GM23338 (cell line): Measurements from ENCODE around the gene CHMP4B. TPM values are rescaled to one million over a fixed set of nuclear protein-coding genes. Genes with fewer than 3 reads are reported as not detected.

ENCODE experiments used
- ATAC-seq: fragments of 200-7000 bp; cut with Tn5 transposase; 3 replicates; pipeline ENCODE4 v1.9.1; 2020
- DNase-seq: peaks from one replicate; pipeline ENCODE4 v3.0.0-alpha.2; 2015; ENCODE audit warnings: low spot score
- H2AFZ ChIP-seq: fragments of 200-600 bp; sonication (generic); 2 replicates; pipeline ENCODE4 v1.8.0; 2016; ENCODE audit warnings: antibody characterized with exemption, mild to moderate bottlenecking, moderate library complexity
- H3F3A ChIP-seq: fragments of 200-600 bp; sonication (generic); replicated peaks from 2 replicates; pipeline ENCODE4 v1.8.0; 2017; ENCODE audit warnings: antibody characterized with exemption, mixed run types, low read depth
- H3K27ac ChIP-seq: fragments of 200-600 bp; sonication (generic); 2 replicates; pipeline ENCODE4 v1.6.1; 2016; ENCODE audit warnings: low read depth
- H3K27me3 ChIP-seq: fragments of 200-600 bp; sonication (generic); 2 replicates; pipeline ENCODE4 v1.8.0; 2016; ENCODE audit warnings: mild to moderate bottlenecking, mixed run types, moderate library complexity; ENCODE audit not compliant: insufficient read depth
- H3K36me3 ChIP-seq: fragments of 200-600 bp; sonication (generic); 2 replicates; pipeline ENCODE4 v1.8.0; 2016; ENCODE audit warnings: mild to moderate bottlenecking; ENCODE audit not compliant: insufficient read depth
- H3K4me1 ChIP-seq: fragments of 200-600 bp; sonication (generic); 2 replicates; pipeline ENCODE4 v1.8.0; 2016; ENCODE audit warnings: mild to moderate bottlenecking, moderate library complexity; ENCODE audit not compliant: insufficient read depth
- H3K4me2 ChIP-seq: fragments of 200-600 bp; sonication (generic); 2 replicates; pipeline ENCODE4 v1.7.1; 2017; ENCODE audit warnings: mixed run types
- H3K4me3 ChIP-seq: fragments of 200-600 bp; sonication (generic); 2 replicates; pipeline ENCODE4 v1.6.1; 2016; ENCODE audit warnings: mixed run types
- H3K79me2 ChIP-seq: fragments of 200-600 bp; sonication (generic); replicated peaks from 2 replicates; pipeline ENCODE4 v1.8.0; 2017; ENCODE audit warnings: mild to moderate bottlenecking; ENCODE audit not compliant: insufficient read depth
- H3K9me2 ChIP-seq: fragments of 200-600 bp; sonication (generic); 2 replicates; pipeline ENCODE4 v1.8.0; 2017; ENCODE audit not compliant: insufficient read depth
- H4K20me1 ChIP-seq: fragments of 200-600 bp; sonication (generic); replicated peaks from 2 replicates; pipeline ENCODE4 v1.8.0; 2017; ENCODE audit warnings: mild to moderate bottlenecking; ENCODE audit not compliant: insufficient read depth
- H3K27ac Mint-ChIP-seq: 2 replicates; pipeline ENCODE4 v1.8.0; 2020; ENCODE audit warnings: inconsistent platforms, mild to moderate bottlenecking, moderate library complexity, mixed read lengths
- H3K27me3 Mint-ChIP-seq: 3 replicates; pipeline ENCODE4 v1.8.0; 2022; ENCODE audit warnings: low read depth, mild to moderate bottlenecking, moderate library complexity, mixed read lengths, inconsistent platforms; ENCODE audit not compliant: insufficient read depth, poor library complexity
- H3K36me3 Mint-ChIP-seq: 3 replicates; pipeline ENCODE4 v1.8.0; 2021; ENCODE audit warnings: low read depth, mild to moderate bottlenecking, inconsistent platforms, moderate library complexity, mixed read lengths
- H3K4me1 Mint-ChIP-seq: 3 replicates; pipeline ENCODE4 v1.8.0; 2020; ENCODE audit warnings: mild to moderate bottlenecking, inconsistent platforms, mixed read lengths
- H3K4me3 Mint-ChIP-seq: 3 replicates; pipeline ENCODE4 v1.8.0; 2021; ENCODE audit warnings: moderate library complexity, mild to moderate bottlenecking, inconsistent platforms, mixed read lengths
- H3K9me3 Mint-ChIP-seq: 3 replicates; pipeline ENCODE4 v1.8.0; 2020; ENCODE audit warnings: moderate library complexity, mild to moderate bottlenecking, inconsistent platforms, mixed read lengths
- CREB1 ChIP-seq: fragments of 250-450 bp; sonication (Bioruptor Pico); IDR thresholded peaks from 2 replicates; pipeline ENCODE4 v1.5.0; 2020; ENCODE audit warnings: low read depth, mild to moderate bottlenecking, moderate library complexity
- ETS1 ChIP-seq: IDR thresholded peaks from 2 replicates; pipeline ENCODE4 v1.6.1; 2016; ENCODE audit warnings: antibody characterized with exemption
- EZH2phosphoT487 ChIP-seq: fragments of 200-600 bp; sonication (generic); IDR thresholded peaks from one replicate; pipeline ENCODE4 v1.8.1; 2018; ENCODE audit warnings: antibody characterized with exemption; ENCODE audit not compliant: unreplicated experiment
- JUNB ChIP-seq: IDR thresholded peaks from one replicate; pipeline ENCODE4 v1.6.1; 2016; ENCODE audit warnings: antibody characterized with exemption; ENCODE audit not compliant: unreplicated experiment
- POLR2AphosphoS5 ChIP-seq: IDR thresholded peaks from 2 replicates; pipeline ENCODE4 v1.6.1; 2016; ENCODE audit warnings: antibody characterized with exemption, low read depth
- STAT1 ChIP-seq: IDR thresholded peaks from one replicate; pipeline ENCODE4 v1.6.1; 2016; ENCODE audit warnings: antibody characterized with exemption; ENCODE audit not compliant: unreplicated experiment
- ZNF114 ChIP-seq: fragments of 250-450 bp; sonication (Bioruptor Pico); IDR thresholded peaks from 2 replicates; pipeline ENCODE4 v1.5.0; 2020; ENCODE audit warnings: mild to moderate bottlenecking, moderate library complexity
- ZNF331 ChIP-seq: fragments of 250-450 bp; sonication (Bioruptor Pico); IDR thresholded peaks from 2 replicates; pipeline ENCODE4 v1.5.0; 2020; ENCODE audit warnings: low read depth, mild to moderate bottlenecking, moderate library complexity
- polyA plus RNA-seq: library from polyadenylated mRNA; unstranded; fragments of >200 nt; fragmentation: Nextera tagmentation; extraction: Ambion mirVana; gene quantifications from 2 replicates; pipeline ENCODE4 v1.2.1, GENCODE V29; 2016
- total RNA-seq: library from RNA; depleted of rRNA; stranded (reverse); fragments of >200 nt; shearing (Covaris generic); gene quantifications from 2 replicates; pipeline ENCODE4 v1.2.3, GENCODE V29; 2014
- TF ChIP-seq, protein P1 (sequence below): IDR thresholded peaks from one replicate; pipeline ENCODE4 v1.6.1; 2018; ENCODE audit warnings: antibody characterized with exemption; ENCODE audit not compliant: unreplicated experiment
- TF ChIP-seq, protein P2 (sequence below), 2 experiments: fragments of 200-600 bp in 1 of 2; sonication (generic) in 1 of 2; conservative IDR thresholded peaks; 2 replicates each; pipeline versions ENCODE4 v1.5.1 to v1.6.1; 2016 to 2017; ENCODE audit warnings: antibody characterized with exemption in 2 of 2, low read depth in 2 of 2, mild to moderate bottlenecking in 2 of 2, moderate library complexity in 1 of 2

Gene CHMP4B
- total and polyA plus RNA-seq, 2 experiments from 2014 or later, result 14.5 to 49.3 TPM

DNA sequence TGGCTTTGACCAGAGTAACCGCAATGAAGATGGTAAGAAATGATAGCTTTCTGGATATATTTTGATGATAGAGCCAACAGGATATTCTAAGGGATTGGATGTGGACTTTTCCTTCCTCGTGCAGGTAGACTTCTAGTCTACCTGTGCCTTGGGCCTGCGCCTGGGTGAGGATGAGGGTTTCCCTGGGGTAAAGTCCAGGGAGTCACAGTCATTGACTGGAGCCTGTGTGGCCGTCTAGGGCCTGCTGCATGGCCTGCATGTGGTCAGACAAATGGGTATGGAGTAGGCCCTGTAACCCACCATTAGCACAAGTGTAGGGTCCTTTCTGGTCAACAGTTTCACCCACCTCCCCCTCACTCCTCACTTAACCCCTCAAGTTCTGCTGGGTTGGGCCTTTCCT lies 12.7 kb upstream of the CHMP4B start:
- Histone ChIP-seq H3K27me3 (no peaks in the 10 kb centered on the region), H3K9me2 (no peaks in the 10 kb centered on the region), H3K79me2 (no peaks in the 10 kb centered on the region), H3K36me3 (no peaks in the 10 kb centered on the region), H3K27ac (no peak overlapping the region), H3K4me1 (no peaks in the 10 kb centered on the region), H2AFZ (no peak overlapping the region), H3K4me2 (no peak overlapping the region), H3K4me3 (no peak overlapping the region), H4K20me1 (no peaks in the 10 kb centered on the region), H3F3A (no peaks in the 10 kb centered on the region)
- ATAC-seq (no peak), DNase-seq (no peak)
- H3K4me1 Mint-ChIP-seq, result peaks cover 10% of the 10 kb centered on the region
- TF ChIP-seq, protein P1, sequence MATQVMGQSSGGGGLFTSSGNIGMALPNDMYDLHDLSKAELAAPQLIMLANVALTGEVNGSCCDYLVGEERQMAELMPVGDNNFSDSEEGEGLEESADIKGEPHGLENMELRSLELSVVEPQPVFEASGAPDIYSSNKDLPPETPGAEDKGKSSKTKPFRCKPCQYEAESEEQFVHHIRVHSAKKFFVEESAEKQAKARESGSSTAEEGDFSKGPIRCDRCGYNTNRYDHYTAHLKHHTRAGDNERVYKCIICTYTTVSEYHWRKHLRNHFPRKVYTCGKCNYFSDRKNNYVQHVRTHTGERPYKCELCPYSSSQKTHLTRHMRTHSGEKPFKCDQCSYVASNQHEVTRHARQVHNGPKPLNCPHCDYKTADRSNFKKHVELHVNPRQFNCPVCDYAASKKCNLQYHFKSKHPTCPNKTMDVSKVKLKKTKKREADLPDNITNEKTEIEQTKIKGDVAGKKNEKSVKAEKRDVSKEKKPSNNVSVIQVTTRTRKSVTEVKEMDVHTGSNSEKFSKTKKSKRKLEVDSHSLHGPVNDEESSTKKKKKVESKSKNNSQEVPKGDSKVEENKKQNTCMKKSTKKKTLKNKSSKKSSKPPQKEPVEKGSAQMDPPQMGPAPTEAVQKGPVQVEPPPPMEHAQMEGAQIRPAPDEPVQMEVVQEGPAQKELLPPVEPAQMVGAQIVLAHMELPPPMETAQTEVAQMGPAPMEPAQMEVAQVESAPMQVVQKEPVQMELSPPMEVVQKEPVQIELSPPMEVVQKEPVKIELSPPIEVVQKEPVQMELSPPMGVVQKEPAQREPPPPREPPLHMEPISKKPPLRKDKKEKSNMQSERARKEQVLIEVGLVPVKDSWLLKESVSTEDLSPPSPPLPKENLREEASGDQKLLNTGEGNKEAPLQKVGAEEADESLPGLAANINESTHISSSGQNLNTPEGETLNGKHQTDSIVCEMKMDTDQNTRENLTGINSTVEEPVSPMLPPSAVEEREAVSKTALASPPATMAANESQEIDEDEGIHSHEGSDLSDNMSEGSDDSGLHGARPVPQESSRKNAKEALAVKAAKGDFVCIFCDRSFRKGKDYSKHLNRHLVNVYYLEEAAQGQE, result no peak
- TF ChIP-seq, protein P2, sequence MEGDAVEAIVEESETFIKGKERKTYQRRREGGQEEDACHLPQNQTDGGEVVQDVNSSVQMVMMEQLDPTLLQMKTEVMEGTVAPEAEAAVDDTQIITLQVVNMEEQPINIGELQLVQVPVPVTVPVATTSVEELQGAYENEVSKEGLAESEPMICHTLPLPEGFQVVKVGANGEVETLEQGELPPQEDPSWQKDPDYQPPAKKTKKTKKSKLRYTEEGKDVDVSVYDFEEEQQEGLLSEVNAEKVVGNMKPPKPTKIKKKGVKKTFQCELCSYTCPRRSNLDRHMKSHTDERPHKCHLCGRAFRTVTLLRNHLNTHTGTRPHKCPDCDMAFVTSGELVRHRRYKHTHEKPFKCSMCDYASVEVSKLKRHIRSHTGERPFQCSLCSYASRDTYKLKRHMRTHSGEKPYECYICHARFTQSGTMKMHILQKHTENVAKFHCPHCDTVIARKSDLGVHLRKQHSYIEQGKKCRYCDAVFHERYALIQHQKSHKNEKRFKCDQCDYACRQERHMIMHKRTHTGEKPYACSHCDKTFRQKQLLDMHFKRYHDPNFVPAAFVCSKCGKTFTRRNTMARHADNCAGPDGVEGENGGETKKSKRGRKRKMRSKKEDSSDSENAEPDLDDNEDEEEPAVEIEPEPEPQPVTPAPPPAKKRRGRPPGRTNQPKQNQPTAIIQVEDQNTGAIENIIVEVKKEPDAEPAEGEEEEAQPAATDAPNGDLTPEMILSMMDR (conservative IDR thresholded peaks at IDR 0.05; ENCODE audit: low read depth in 2 of 2), result no peak
- TF ChIP-seq CREB1 (CRISPR knock-in tag), result no peak
- TF ChIP-seq ZNF114 (CRISPR knock-in tag), result no peak
- H3K36me3 Mint-ChIP-seq, result no peaks in the 10 kb centered on the region
- no peaks in the 10 kb centered on the region; the same call in 1 of the 3 replicates for H3K9me3 Mint-ChIP-seq
- H3K4me3 Mint-ChIP-seq, result no peak overlapping the region
- H3K27ac Mint-ChIP-seq, result no peak overlapping the region
- H3K27me3 Mint-ChIP-seq, result peaks cover 2% of the 10 kb centered on the region

- H3K9me3 Mint-ChIP-seq, result no peaks in the 10 kb centered on the region; the same call in 2 of the 3 replicates
- no peak overlapping the region for H3K27ac Mint-ChIP-seq
- H3K4me3 Mint-ChIP-seq, result no peak overlapping the region
- no peak for DNase-seq
- Histone ChIP-seq H3K4me3 (no peak overlapping the region), H3K27ac (no peak overlapping the region), H3K36me3 (no peaks in the 10 kb centered on the region), H4K20me1 (no peaks in the 10 kb centered on the region), H3K4me2 (no peak overlapping the region), H3K27me3 (no peaks in the 10 kb centered on the region), H3F3A (no peaks in the 10 kb centered on the region), H3K9me2 (no peaks in the 10 kb centered on the region), H3K79me2 (no peaks in the 10 kb centered on the region), H2AFZ (no peak overlapping the region), H3K4me1 (no peaks in the 10 kb centered on the region)
- peaks cover 4% of the 10 kb centered on the region for H3K27me3 Mint-ChIP-seq
- H3K36me3 Mint-ChIP-seq, result no peaks in the 10 kb centered on the region
- no peaks in the 10 kb centered on the region; the same call in 2 of the 3 replicates for H3K4me1 Mint-ChIP-seq
- no peak for ATAC-seq
- TF ChIP-seq JUNB (no peak), EZH2phosphoT487 (no peak), ZNF114 (CRISPR knock-in tag) (no peak), POLR2AphosphoS5 (no peak), ZNF331 (CRISPR knock-in tag) (no peak), ETS1 (no peak), STAT1 (no peak), CREB1 (CRISPR knock-in tag) (no peak)
- TF ChIP-seq, protein P2 (conservative IDR thresholded peaks at IDR 0.05; ENCODE audit: low read depth in 2 of 2), result no peak
- TF ChIP-seq, protein P1, result no peak
These were observed 7.2 kb upstream of the CHMP4B start for GRCh38 chr20:33803921-33804337.
